Thoracic aorta endothelial cell (primary cell): ENCODE measurements around the gene HARS2. TPM values are rescaled to one million over a fixed set of nuclear protein-coding genes. Genes with fewer than 3 reads are reported as not detected.

Source experiments
- small RNA-seq: library from RNA; depleted of rRNA; stranded (forward); fragments of <200 nt; gene quantifications from one replicate; pipeline ENCODE3, GENCODE V24; 2012
- total RNA-seq: library from RNA; depleted of rRNA; stranded (reverse); fragments of >200 nt; gene quantifications from 2 replicates; pipeline ENCODE4 v1.2.3, GENCODE V29; 2012

HARS2 gene, protein sequence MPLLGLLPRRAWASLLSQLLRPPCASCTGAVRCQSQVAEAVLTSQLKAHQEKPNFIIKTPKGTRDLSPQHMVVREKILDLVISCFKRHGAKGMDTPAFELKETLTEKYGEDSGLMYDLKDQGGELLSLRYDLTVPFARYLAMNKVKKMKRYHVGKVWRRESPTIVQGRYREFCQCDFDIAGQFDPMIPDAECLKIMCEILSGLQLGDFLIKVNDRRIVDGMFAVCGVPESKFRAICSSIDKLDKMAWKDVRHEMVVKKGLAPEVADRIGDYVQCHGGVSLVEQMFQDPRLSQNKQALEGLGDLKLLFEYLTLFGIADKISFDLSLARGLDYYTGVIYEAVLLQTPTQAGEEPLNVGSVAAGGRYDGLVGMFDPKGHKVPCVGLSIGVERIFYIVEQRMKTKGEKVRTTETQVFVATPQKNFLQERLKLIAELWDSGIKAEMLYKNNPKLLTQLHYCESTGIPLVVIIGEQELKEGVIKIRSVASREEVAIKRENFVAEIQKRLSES
- total RNA-seq: 33.2 and 34.8 TPM in 2 replicates

DNA sequence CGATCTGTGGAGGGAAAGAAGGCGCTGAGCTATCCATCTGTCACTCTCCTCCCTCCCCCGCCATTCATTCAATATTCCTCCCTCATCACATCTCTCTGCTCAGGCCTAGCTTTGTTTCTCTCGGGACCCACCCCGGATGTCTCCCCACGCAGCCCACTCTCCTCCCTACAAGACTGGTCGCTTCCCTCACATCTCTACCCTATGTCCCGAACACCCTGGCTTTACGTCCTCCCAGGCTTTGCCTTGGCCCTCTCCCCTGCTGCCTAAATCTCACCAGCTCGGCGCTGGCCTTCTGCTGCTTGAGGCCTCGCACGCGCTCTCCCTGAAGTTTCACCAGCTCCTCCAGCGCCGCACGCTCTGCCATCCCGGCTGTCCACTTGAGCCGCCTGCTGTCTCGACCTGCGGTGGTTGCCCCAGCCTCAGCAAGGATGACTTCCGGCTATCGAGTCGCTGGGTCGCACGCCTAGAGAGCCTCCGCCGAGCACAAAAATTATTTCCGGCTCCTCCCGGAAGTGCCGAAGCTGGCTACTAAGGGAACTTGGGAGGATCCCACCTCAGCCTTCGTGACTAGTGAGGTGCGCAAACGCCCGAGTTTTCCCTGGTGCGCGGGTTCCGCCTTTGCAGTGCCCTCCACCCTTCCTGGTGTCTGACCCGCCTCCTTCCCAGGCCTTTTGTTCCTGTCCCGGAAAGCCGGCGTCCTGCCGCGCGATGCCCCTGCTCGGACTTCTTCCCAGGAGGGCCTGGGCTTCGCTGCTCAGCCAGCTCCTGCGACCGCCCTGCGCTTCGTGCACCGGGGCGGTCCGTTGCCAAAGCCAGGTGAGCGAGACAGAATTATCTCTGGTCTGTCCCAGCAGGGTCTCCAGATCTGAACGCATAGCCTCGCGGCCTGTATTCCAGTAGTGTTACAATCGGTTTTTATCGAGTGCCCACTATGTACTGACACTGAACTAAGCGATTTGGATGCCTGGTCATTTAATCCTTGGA, at the start of gene HARS2, which contains the start of gene HARS1:
HARS2 (plus strand) TSS at position 515 of the 984 bp plus-strand sequence; CDS start at position 709, 194 bp downstream.
HARS1 (minus strand) TSS at position 430 of the 984 bp plus-strand sequence; CDS start at position 364, 66 bp downstream.

DNA sequence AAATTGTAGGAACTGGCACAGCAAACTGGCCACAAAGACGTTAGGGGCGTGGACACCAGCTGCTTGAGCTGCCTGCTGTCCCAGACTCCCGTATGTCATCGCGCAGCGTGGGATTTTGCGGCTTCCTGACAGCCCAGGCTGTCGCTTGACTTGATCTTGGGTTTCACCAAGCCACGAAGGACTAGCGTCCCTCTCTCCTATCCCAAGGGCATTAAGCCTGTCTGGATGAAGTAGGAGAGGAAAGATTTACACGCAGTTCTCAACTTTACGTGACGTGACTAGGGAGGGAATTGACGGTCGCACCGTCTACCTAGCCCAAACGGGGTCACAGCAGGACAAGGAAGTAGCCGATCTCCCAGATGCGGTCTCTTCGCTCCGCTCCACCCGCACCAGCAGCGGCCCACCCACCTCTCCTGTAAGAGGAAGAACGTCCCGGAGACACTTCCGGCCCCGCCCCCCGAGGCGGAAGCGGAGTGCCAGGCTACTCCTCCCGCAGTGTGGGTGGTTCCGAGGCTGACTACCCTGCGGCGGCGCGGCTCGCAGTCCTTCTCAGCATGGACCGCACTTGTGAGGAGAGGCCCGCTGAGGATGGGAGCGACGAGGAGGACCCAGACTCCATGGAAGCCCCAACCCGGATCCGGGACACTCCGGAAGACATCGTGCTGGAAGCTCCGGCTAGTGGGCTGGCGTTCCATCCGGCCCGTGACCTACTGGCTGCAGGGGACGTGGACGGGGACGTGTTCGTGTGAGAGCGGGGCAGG, 26.7 kb upstream of the HARS2 start, which contains the start of gene WDR55:
WDR55 (plus strand) TSS at position 546 of the 761 bp plus-strand sequence; CDS start at position 555, 9 bp downstream.

DNA sequence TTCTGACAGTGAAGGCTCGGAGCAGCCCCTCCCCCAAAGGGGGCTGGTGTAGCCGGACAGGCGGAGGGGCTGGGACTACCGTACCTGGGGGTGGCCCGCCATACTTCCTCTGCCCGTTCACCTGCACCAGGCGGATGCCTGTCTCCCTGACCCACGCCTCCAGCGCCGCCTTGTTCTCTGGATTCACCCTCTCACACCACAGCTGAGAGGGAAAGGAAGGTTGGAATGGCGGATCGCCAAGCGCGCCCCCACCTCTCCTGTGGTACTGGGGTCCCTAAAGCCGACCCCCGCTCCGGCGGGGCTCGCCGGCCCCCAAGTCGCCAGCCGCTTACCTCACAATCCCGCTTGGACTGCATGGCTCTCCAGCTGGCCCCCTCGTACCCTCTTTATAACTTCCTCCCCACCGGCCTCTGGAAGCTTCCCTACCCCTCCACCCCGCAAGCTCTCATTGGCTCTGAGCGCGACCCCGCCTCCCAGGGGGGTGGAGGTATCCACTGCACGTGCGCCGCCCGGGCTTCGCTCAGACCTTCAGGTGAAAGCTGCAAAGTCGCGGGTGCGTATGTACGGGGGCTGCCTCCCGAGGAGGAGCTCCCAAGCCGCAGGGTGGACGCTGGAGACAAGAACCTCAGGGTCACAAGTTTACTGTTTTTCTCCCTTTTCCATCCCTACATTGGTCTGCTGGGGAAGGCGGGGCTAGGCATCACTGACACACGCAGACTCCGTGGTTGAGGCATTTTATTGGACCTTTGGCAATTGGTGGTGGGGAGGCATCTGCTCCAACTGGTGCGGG, 17.9 kb upstream of the HARS2 start, which contains the start of gene DND1:
DND1 (minus strand) TSS at position 390 of the 790 bp plus-strand sequence; CDS start at position 356, 34 bp downstream.

DNA sequence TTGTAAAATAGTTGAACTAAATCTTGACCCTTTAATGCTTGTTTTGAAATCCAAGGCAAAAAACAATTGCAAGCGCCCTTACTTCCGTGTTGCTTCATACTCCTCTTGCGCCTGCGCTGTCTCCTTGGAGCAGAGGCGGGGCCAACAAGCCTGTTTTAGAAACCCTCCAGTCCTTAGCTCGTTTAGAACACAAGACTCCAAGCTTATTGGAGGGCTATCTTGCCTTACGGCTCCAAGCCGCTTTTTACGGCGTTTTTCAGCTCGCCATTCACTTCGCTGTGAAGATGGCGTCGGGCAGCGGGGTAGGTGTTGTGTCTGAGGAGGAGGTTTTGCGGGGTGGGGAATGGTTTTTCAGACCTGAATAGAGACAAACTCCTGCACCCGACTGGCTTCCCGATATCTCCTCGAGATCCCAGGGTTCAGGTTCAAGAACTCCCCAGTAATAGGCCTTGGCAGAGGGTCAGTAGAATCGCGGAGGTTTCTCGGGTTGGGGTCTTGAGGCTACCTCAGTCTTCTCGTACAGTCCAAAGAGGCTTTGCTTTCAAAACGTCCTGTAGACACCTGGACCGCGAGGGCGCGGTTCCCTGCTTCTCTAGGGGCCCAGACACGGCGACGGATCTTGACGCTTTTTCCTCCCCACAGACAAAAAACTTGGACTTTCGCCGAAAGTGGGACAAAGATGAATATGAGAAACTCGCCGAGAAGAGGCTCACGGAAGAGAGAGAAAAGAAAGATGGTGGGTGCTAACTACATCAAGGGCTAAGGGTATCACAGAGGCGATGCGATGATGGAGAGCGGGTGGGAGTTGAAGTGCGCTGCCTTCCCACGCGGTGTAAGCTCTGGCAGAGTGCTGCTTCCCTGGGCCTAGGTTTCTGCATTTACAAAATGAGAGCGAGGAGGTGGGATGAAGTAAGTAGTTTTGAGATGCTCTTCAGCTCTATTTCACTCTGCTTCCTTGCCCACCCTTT, 9.2 kb downstream of the HARS2 start, which contains the start of gene ZMAT2:
ZMAT2 (plus strand) TSS at position 271 of the 968 bp plus-strand sequence; CDS start at position 285, 14 bp downstream.

Small RNA genes lying within 50 kb of the gene (small RNA-seq; reads per million reads assigned to genes)
- gene VTRNA1-1: 38.9 reads per million, percentile 97 among the genes with 10 or more reads in this experiment
- 139 reads per million, percentile 99 among the genes with 10 or more reads in this experiment for gene VTRNA1-2
- 5.7 reads per million, percentile 84 among the genes with 10 or more reads in this experiment for gene VTRNA1-3

Other genes with a start within 250 kb of the HARS2 start
- gene EIF4EBP3, start 143.8 kb upstream of the HARS2 start, total RNA-seq: 0.53 and 1.7 TPM in 2 replicates
- 20.5 and 25.5 TPM in 2 replicates for gene SRA1, start 134.0 kb upstream of the HARS2 start, total RNA-seq
- gene APBB3, start 126.9 kb upstream of the HARS2 start, total RNA-seq: 5.6 and 6.1 TPM in 2 replicates
- gene SLC35A4, start 126.6 kb upstream of the HARS2 start, total RNA-seq: 28.6 and 34.2 TPM in 2 replicates
- gene CD14, start 58.3 kb upstream of the HARS2 start, total RNA-seq: 0.14 and 0.40 TPM in 2 replicates
- 21.3 and 49.0 TPM in 2 replicates for gene TMCO6, start 52.0 kb upstream of the HARS2 start, total RNA-seq
- 30.3 and 31.0 TPM in 2 replicates for gene NDUFA2, start 43.8 kb upstream of the HARS2 start, total RNA-seq
- gene IK, start 43.6 kb upstream of the HARS2 start, total RNA-seq: 105 and 117 TPM in 2 replicates
- 25.3 and 26.6 TPM in 2 replicates for gene WDR55, start 26.6 kb upstream of the HARS2 start, total RNA-seq
- 0.43 and 0.53 TPM in 2 replicates for gene DND1, start 17.9 kb upstream of the HARS2 start, total RNA-seq
- gene HARS1, start 85 bp upstream of the HARS2 start, total RNA-seq: 72.0 and 73.0 TPM in 2 replicates
- gene ZMAT2, start 9.0 kb downstream of the HARS2 start, total RNA-seq: 33.0 and 40.3 TPM in 2 replicates
- gene PCDHA1, start 94.7 kb downstream of the HARS2 start, total RNA-seq: not detected in 2 replicates
- under 0.01 TPM in 1 of 2 replicates, not detected in the other for gene PCDHA2, start 103.4 kb downstream of the HARS2 start, total RNA-seq
- gene PCDHA3, start 109.6 kb downstream of the HARS2 start, total RNA-seq: 0.13 and 0.14 TPM in 2 replicates
- gene PCDHA4, start 115.6 kb downstream of the HARS2 start, total RNA-seq: 0.22 and 0.27 TPM in 2 replicates
- under 0.01 and 0.07 TPM in 2 replicates for gene PCDHA5, start 130.2 kb downstream of the HARS2 start, total RNA-seq
- gene PCDHA6, start 136.5 kb downstream of the HARS2 start, total RNA-seq: 0.13 and 0.22 TPM in 2 replicates
- 0.07 and 0.40 TPM in 2 replicates for gene PCDHA7, start 142.8 kb downstream of the HARS2 start, total RNA-seq
- under 0.01 TPM in 2 replicates for gene PCDHA8, start 149.7 kb downstream of the HARS2 start, total RNA-seq
- under 0.01 and 0.07 TPM in 2 replicates for gene PCDHA9, start 156.9 kb downstream of the HARS2 start, total RNA-seq
- gene PCDHA10, start 164.4 kb downstream of the HARS2 start, total RNA-seq: 0.07 and 0.27 TPM in 2 replicates
- gene PCDHA11, start 177.5 kb downstream of the HARS2 start, total RNA-seq: under 0.01 TPM in 1 of 2 replicates, not detected in the other
- gene PCDHA12, start 183.9 kb downstream of the HARS2 start, total RNA-seq: under 0.01 TPM in 1 of 2 replicates, not detected in the other
- not detected in 2 replicates for gene PCDHA13, start 190.7 kb downstream of the HARS2 start, total RNA-seq
- under 0.01 TPM in 1 of 2 replicates, not detected in the other for gene PCDHAC1, start 234.8 kb downstream of the HARS2 start, total RNA-seq